IMR-90 (cell line): Measurements from ENCODE around the gene ANLN. TPM values are rescaled to one million over a fixed set of nuclear protein-coding genes. Genes with fewer than 3 reads are reported as not detected.
"Not testable (repeated sequence)": the region's sequence is repeated elsewhere in the genome, so short reads cannot be mapped to it uniquely, and the experiment has no call there.

Experiments used
- ATAC-seq: fragments of 200-7000 bp; cut with Tn5 transposase; 2 replicates; pipeline ENCODE4 v1.9.1; 2020; ENCODE audit warnings: low read depth, mild to moderate bottlenecking, moderate library complexity
- BruUV-seq: library from RNA; stranded (reverse); fragments of 400-500 nt; replicated peaks from 2 replicates; lab custom pipeline; 2021; lab: Mats Ljungman, UMichigan
- CTCF ChIA-PET: fragments of 300-600 bp; formaldehyde crosslinking; extraction: SDS; loops from one replicate; lab custom pipeline; 2021; ENCODE audit warnings: antibody characterized with exemption; lab: Yijun Ruan, JAX
- POLR2A ChIA-PET: fragments of 300-600 bp; sonication (Branson Sonifier 250); formaldehyde crosslinking; loops from one replicate; lab custom pipeline; 2022; ENCODE audit warnings: antibody characterized with exemption; ENCODE audit not compliant: unreplicated experiment; lab: Charles Lee
- DNase-seq: peaks from one replicate; pipeline ENCODE4 v3.0.0; 2013
- H2AFZ ChIP-seq: replicated peaks from 2 replicates; pipeline ENCODE3; 2013; ENCODE audit warnings: low read length, mild to moderate bottlenecking; ENCODE audit not compliant: poor library complexity
- H2AK5ac ChIP-seq: 2 replicates; pipeline ENCODE4 v1.6.1; 2013; ENCODE audit warnings: low read depth, low read length, inconsistent platforms
- H2AK9ac ChIP-seq: replicated peaks from 2 replicates; pipeline ENCODE3; 2013; ENCODE audit warnings: mild to moderate bottlenecking, low read depth, low read length, moderate library complexity; ENCODE audit not compliant: poor library complexity
- H2BK120ac ChIP-seq: 2 replicates; pipeline ENCODE4 v1.6.1; 2013; ENCODE audit warnings: low read depth, low read length, inconsistent platforms
- H2BK15ac ChIP-seq: 3 replicates; pipeline ENCODE4 v1.6.1; 2013; ENCODE audit warnings: low read depth, low read length, inconsistent platforms
- H2BK20ac ChIP-seq: 2 replicates; pipeline ENCODE4 v1.6.1; 2013; ENCODE audit warnings: low read depth, mild to moderate bottlenecking, inconsistent platforms, low read length, moderate library complexity
- H2BK5ac ChIP-seq: 2 replicates; pipeline ENCODE4 v1.6.1; 2013; ENCODE audit warnings: mild to moderate bottlenecking, low read depth, low read length, inconsistent platforms; ENCODE audit not compliant: poor library complexity, severe bottlenecking
- H3K14ac ChIP-seq: replicated peaks from 2 replicates; pipeline ENCODE4 v1.6.1; 2013; ENCODE audit warnings: low read depth, low read length, inconsistent platforms
- H3K18ac ChIP-seq: 2 replicates; pipeline ENCODE4 v1.6.1; 2013; ENCODE audit warnings: low read depth, low read length, control low read depth
- H3K23ac ChIP-seq: 2 replicates; pipeline ENCODE4 v1.6.1; 2013; ENCODE audit warnings: low read depth, low read length, inconsistent platforms
- H3K27ac ChIP-seq: 2 replicates; pipeline ENCODE4 v1.5.1; 2013; ENCODE audit warnings: mild to moderate bottlenecking, control low read depth, low read length; ENCODE audit not compliant: insufficient read depth
- H3K27me3 ChIP-seq: 2 replicates; pipeline ENCODE4 v1.6.1; 2013; ENCODE audit warnings: low read length; ENCODE audit not compliant: control insufficient read depth, insufficient read depth
- H3K36me3 ChIP-seq: 2 replicates; pipeline ENCODE4 v1.6.1; 2013; ENCODE audit warnings: low read length, mixed read lengths; ENCODE audit not compliant: control insufficient read depth, insufficient read depth
- H3K4ac ChIP-seq: 2 replicates; pipeline ENCODE4 v1.6.1; 2013; ENCODE audit warnings: low read depth, low read length, inconsistent platforms
- H3K4me1 ChIP-seq: 2 replicates; pipeline ENCODE4 v1.6.1; 2013; ENCODE audit warnings: low read length, mixed read lengths; ENCODE audit not compliant: control insufficient read depth, insufficient read depth
- H3K4me2 ChIP-seq: 2 replicates; pipeline ENCODE4 v1.6.1; 2013; ENCODE audit warnings: low read depth, mild to moderate bottlenecking, control low read depth, low read length, moderate library complexity
- H3K4me3 ChIP-seq: 2 replicates; pipeline ENCODE4 v1.5.1; 2013; ENCODE audit warnings: low read depth, mild to moderate bottlenecking, control low read depth, low read length, moderate library complexity; ENCODE audit not compliant: insufficient read depth
- H3K56ac ChIP-seq: 2 replicates; pipeline ENCODE4 v1.6.1; 2013; ENCODE audit warnings: low read length, inconsistent platforms; ENCODE audit not compliant: insufficient read depth; ENCODE audit errors: extremely low read depth
- H3K79me1 ChIP-seq, 2 experiments: 2 replicates each; pipeline ENCODE4 v1.6.1; 2013; ENCODE audit warnings: low read length in 2 of 2, inconsistent platforms in 1 of 2, low read depth in 1 of 2
- H3K9ac ChIP-seq: 2 replicates; pipeline ENCODE4 v1.6.1; 2013; ENCODE audit warnings: low read depth, low read length, control low read depth
- H3K9me1 ChIP-seq: 2 replicates; pipeline ENCODE4 v1.6.1; 2013; ENCODE audit warnings: low read length, inconsistent platforms; ENCODE audit not compliant: insufficient read depth
- H3K9me3 ChIP-seq: 2 replicates; pipeline ENCODE4 v1.6.1; 2013; ENCODE audit warnings: low read length; ENCODE audit not compliant: control insufficient read depth, insufficient read depth
- H4K20me1 ChIP-seq: 2 replicates; pipeline ENCODE4 v1.6.1; 2013; ENCODE audit warnings: low read length, inconsistent platforms; ENCODE audit not compliant: insufficient read depth
- H4K5ac ChIP-seq: 2 replicates; pipeline ENCODE4 v1.6.1; 2013; ENCODE audit warnings: mild to moderate bottlenecking, low read depth, low read length, control low read depth
- H4K8ac ChIP-seq, 2 experiments: 2 replicates each; pipeline ENCODE4 v1.6.1; 2013; ENCODE audit warnings: low read depth in 2 of 2, low read length in 2 of 2, control low read depth in 1 of 2, inconsistent platforms in 1 of 2
- H4K91ac ChIP-seq: 2 replicates; pipeline ENCODE4 v1.6.1; 2013; ENCODE audit warnings: low read depth, low read length, inconsistent platforms; ENCODE audit not compliant: insufficient read depth
- WGBS, 2 experiments: methylation state at CpG; one replicate each; pipeline versions ENCODE4 v1.1.5 to v1.1.7; 2013; ENCODE audit warnings: missing lambda C conversion rate in 2 of 2; ENCODE audit not compliant: insufficient read length in 1 of 2; ENCODE audit errors: extremely low coverage in 2 of 2; 5-methylcytosine and 5-hydroxymethylcytosine counted together
- dilution Hi-C: fragments of 300-500 bp; cut with HindIII; formaldehyde crosslinking; loops from one replicate; pipeline ENCODE4 v1.14.3; 2018; ENCODE audit warnings: low sequenced_read_pairs; ENCODE audit not compliant: unreplicated experiment
- in situ Hi-C: fragments of 300-500 bp; cut with MboI; formaldehyde crosslinking; loops from 3 replicates; pipeline ENCODE4 v1.14.3; 2019; ENCODE audit warnings: low sequenced_read_pairs, inconsistent platforms, mixed read lengths
- intact Hi-C: fragments of 100-400 bp; cut with micrococcal nuclease; formaldehyde crosslinking; loops from 2 replicates; pipeline ENCODE4 v1.10.0; 2022
- polyA plus RNA-seq, 3 experiments: library from polyadenylated mRNA; depleted of rRNA; stranded (reverse); fragments of >200 nt; gene quantifications; 2 replicates each; pipeline ENCODE4 v1.2.3, GENCODE V29; 2012; ENCODE audit warnings: low replicate concordance in 1 of 3
- total RNA-seq: library from RNA; depleted of rRNA; stranded (reverse); fragments of >200 nt; gene quantifications from 2 replicates; pipeline ENCODE4 v1.2.3, GENCODE V29; 2012

The ANLN gene
- total and polyA plus RNA-seq, 2 of the 4 experiments (the other 2 are of a cell fraction), result 60.5 to 276 TPM

DNA sequence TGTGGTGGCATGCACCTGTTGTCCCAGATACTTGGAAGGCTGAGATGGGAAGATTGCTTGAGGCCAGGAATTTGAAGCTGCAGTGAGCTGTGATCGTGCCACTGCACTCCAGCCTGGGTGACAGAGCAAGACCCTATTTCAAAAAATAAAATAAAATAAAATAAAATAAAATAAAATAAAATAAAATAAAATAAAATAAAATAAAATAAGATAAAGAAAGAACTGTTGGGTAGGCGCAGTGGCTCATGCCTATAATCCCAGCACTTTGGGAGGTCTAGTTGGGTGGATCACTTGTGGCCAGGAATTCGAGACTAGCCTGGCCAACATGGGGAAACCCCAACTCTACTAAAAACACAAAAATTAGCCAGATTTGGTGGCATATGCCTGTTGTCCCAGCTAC, 4.0 kb upstream of the ANLN start:
- H2AK9ac ChIP-seq, H3K23ac ChIP-seq, H3K4ac ChIP-seq, H4K5ac ChIP-seq, H3K4me3 ChIP-seq, ATAC-seq, H4K8ac ChIP-seq, H3K14ac ChIP-seq, BruUV-seq, POLR2A ChIA-PET, H2AFZ ChIP-seq, H3K9ac ChIP-seq, H2BK120ac ChIP-seq, dilution Hi-C loops, in situ Hi-C loops, DNase-seq, H2BK15ac ChIP-seq, H2AK5ac ChIP-seq, intact Hi-C loops, H3K18ac ChIP-seq, H3K56ac ChIP-seq, H2BK5ac ChIP-seq, H3K27ac ChIP-seq, H2BK20ac ChIP-seq, H3K79me1 ChIP-seq, H3K9me1 ChIP-seq, H3K9me3 ChIP-seq, H4K20me1 ChIP-seq, H4K91ac ChIP-seq, H3K36me3 ChIP-seq, H3K4me1 ChIP-seq, H3K27me3 ChIP-seq, H3K4me2 ChIP-seq: not testable (repeated sequence)
- CTCF ChIA-PET, result interaction anchor here (0.6 kb wide), 1 partner anchor 106 kb away, joined by 3 read pairs; no protein-coding TSS in a partner anchor
- no CpG with 5 or more reads among the region's 3 CpGs for WGBS, 2 experiments
